ENCODE measurements around the gene RABL6.

- no peak for TF ChIP-seq CTCF (IDR thresholded peaks at IDR 0.05)
- no peak for TF ChIP-seq POLR2A (IDR thresholded peaks at IDR 0.05)
- TF ChIP-seq EP300 (IDR thresholded peaks at IDR 0.05) = no peak
- TF ChIP-seq POLR2AphosphoS5 (IDR thresholded peaks at IDR 0.05) = no peak
These were observed 24.0 kb downstream of the RABL6 start for GRCh38 chr9:136831720-136832104.

Measured in suprapubic skin (tissue), 4 donors.